SKM-1 (cell line): ENCODE results near the gene TMED6.

Source experiments
- DNase-seq: peaks from one replicate; lab custom pipeline; 2025; ENCODE audit not compliant: unreplicated experiment; lab: John Stamatoyannopoulos, UW

TMED6 gene

DNA sequence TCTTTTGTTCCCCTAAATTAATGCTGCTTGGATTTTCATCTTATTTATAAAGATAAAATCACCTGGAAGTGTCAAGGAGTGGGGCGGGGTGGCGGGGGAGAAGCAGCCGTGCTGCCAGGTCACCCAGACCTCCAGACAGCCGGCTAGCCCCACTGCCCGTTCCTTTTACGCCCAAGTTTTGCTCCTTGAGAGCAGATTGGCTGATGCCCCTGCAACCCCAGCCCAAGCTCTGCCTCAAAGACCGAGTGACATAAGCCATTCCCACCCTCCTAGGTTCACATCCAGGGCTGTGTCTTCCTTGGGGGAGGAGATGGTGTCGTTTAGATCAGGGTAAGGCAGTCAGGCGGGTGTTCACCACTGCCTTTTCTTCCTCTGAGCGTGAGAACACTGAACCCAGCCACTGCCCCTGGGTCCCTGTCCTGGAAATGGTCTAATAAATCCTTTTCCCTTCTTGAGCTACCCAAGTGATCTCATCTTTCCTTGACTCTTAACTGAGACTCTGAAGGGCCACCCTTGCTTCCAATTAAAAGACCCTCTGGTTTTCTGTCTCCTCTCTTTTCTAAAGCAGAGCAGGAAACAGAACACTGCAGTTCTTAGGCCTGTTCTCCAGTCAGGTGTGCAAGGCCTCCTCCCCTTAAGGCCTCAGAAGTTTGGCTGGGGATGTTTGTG is 26.9 kb downstream of the TMED6 start:
- DNase-seq: no peak

DNA sequence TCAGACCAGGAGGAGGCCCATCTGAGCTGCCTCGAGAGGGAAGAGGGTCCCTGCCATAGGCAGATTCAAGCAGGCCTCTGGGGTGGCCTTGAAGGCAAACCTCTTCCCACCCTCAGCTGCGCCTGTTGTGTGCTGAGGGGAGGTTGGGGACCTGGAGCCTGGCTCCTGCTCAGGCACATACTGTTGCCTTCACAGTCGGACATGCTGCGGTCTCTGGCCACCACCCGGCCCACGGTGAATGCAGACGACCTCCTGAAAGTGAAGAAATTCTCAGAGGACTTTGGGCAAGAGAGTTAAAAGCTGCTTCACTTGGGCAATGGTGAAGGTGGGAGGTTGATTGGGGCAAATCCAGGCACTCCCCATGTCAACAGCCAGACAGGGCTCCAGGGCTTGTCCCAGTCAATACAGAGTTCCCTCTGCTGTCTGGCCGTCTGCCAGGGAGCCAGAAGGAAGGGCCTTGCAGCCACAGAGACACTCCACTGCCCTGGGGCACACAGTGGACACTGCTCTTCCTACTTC is 27.5 kb downstream of the TMED6 start:
- DNase-seq: no peak

DNA sequence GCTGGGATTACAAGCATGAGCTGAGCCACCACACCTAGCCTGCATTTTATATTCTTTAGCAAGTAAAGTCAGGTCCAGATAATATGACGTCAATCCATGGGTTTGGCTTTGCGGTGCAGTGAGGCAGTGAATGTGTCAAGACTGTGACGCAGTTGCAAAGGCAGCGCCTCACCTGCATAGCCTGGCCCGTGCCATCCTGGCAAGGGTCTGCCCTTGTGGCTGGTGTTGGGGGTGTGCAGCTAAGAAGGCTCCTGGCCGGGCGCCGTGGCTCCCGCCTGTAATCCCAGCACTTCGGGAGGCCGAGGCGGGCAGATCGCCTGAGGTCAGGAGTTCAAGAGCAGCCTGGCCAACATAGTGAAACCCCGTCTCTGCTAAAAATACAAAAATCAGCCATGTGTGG is 28.2 kb downstream of the TMED6 start:
- DNase-seq: no peak

- DNase-seq: no peak
These were observed 29.2 kb downstream of the TMED6 start for GRCh38 chr16:69322343-69322742.

GRCh38 chr16:69321080-69321479 is 30.5 kb downstream of the TMED6 start:
- no peak for DNase-seq

- DNase-seq: no peak
These were observed 30.9 kb downstream of the TMED6 start for GRCh38 chr16:69320740-69321073.

- no peak for DNase-seq
These were observed 31.5 kb downstream of the TMED6 start for GRCh38 chr16:69319826-69320739.

GRCh38 chr16:69319381-69319780 is 32.2 kb downstream of the TMED6 start:
- DNase-seq: no peak

DNA sequence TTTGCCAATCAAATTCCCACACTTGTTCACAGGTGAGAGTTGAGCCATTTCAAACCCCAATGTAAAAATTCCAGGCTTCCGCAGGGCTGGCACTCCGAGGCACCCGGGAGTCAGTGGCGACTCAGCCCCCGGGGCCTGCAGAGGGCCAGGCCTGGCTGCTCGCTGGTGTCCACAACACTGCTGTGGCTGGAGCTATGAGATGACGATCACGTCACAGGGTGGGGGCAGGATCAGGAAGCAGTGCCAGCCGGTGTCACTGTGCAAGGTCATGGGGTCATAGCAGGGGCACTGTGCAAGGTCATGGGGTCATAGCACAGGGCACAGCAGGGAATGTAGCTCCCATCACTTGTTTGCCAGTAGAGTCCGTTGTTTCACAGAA is 32.7 kb downstream of the TMED6 start:
- DNase-seq: no peak

GRCh38 chr16:69318177-69318910 is 33.2 kb downstream of the TMED6 start:
- no peak for DNase-seq

- no peak for DNase-seq
These were observed 35.0 kb downstream of the TMED6 start for GRCh38 chr16:69316595-69317034.

GRCh38 chr16:69315486-69316311 is 35.9 kb downstream of the TMED6 start:
- no peak for DNase-seq

GRCh38 chr16:69314534-69314933 is 37.1 kb downstream of the TMED6 start:
- DNase-seq: no peak

DNA sequence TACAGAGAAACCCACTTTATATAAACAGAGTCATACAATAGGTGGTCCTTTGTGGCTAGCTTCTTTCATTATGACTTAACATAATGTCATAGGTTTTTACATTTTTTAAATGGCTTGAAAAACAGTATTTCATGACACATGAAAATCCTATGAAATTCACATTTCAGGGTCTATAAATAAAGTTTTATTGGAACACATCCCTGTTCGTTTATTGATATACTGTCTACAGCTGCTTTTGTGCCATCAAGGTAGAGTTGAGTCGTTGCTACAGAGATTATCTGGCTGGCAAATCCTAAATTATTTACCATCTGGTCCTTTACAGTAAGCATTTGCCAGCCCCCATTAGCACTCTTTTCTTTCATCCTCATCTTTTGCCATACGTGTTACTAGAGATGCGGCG is 38.1 kb downstream of the TMED6 start:
- no peak for DNase-seq

- no peak for DNase-seq
These were observed 39.8 kb downstream of the TMED6 start for GRCh38 chr16:69311533-69312387.

DNA sequence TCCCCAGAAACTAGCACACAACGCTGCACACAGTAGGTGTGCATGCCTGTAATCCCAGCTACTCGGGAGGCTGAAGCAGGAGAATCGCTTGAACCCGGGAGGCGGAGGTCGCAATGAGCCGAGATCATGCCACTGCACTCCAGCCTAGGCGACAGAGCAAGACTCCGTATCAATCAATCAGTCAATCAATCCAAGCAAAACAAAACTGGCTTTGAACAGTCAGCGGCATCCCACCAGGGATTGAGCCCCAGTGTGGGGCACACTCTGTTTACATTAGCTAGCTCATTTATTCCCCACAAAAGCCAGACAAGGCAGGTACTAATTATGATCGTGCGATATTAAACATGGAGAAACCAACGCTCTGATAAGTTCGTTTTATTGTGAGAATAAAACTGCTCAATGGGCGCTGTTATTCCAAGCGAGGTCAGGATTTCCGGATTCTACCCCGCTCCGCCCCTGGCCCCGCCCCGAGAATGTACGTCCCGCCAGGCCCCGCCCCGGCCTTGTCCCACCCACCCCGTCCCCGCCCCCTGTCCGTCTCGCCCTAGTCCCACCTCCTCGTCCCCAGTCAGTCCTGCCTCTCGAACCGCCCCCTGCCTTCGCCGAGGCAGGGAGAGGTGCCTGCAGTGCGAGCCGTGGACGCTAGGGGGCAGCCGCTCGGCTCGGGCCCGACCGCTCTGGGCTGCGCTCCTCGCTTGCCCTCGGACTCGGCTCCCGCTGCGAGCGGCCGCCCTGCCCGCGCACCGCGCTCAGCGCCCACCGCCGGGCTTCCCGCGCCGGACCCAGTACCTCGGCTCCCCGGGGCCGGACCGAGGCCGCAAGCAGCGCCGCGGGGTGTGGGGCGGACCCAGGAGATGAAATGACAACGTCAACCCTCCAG is 40.7 kb downstream of the TMED6 start, which contains the start of gene VPS4A:
Gene VPS4A, plus strand, starts transcription at position 698 of the 880 bp plus-strand sequence. Its CDS starts 162 bp downstream, at position 860.
- peak; percentile 82 for DNase-seq

DNA sequence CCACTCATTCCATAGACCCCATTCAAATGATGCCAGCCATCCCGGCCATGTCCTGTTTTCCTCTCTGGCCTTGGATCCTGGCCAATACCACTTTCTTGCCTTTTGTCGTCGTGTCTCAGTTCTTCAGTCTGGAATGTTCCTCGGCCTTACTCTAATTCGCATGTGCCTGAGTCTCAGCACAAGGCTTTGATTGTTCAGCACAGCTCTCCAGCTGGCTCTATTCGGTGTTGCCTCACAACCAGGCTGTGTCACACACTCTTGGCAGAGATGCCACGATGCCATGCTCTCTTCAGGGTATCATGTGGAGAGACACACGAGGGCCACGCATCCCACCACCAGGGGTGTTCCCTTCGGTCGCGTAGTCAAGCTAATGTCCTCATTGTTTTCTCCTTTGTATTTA is 42.3 kb downstream of the TMED6 start:
- DNase-seq: no peak

DNA sequence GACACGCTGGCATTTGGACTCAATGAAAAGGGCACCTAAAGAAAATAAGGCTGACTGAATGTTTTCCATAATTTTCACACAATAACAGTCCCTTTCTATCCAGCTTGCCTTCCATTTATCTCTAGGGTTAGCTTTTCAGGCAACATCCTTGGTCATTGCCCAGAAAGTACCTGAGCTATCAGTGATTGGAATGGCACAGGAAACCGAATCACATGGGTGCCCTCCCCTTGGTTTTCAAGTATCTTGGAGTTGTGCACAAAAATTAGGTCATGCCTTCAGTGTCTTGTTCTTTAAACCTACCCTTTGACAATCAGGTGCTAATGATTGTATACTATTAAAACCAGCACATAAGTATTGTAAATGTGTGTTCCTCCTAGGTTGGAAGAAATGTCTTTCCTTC is 43.7 kb downstream of the TMED6 start:
- DNase-seq: no peak

DNA sequence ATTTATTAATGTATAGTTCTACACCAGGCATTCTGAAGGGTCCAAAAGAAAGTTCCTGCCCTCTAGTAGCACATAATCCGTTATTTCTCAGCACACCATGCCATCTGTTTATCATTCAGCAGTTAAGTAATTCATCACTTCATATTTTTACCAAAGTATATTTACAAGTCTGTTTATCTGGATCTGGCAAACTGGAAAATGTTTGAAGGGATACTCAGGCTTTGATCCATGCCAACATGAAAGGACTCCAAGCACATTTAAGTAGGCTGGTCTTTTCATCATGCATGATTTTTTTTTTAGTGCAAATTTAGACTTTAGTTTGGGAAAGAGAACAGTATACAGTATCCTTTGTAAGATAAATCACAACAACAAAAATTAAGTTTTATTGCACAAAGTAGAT is 44.5 kb downstream of the TMED6 start:
- DNase-seq: no peak
